Suppressor macrophage treated with lipopolysaccharide for 4 hours (primary cell): Measurements from ENCODE around the gene CTBP1.
"Not testable (repeated sequence)": the region's sequence is repeated elsewhere in the genome, so short reads cannot be mapped to it uniquely, and the experiment has no call there.

Experiments
- DNase-seq: peaks from one replicate; pipeline ENCODE4 v3.0.0-alpha.2; 2020

The CTBP1 gene

GRCh38 chr4:1248245-1249147 is at the start of gene CTBP1:
Gene CTBP1, minus strand, starts transcription at chr4:1249130. Its CDS starts 7,799 bp downstream, at chr4:1241331.
- DNase-seq = peak; percentile 95

GRCh38 chr4:1298461-1298860 is 49.5 kb upstream of the CTBP1 start:
- no peak for DNase-seq

GRCh38 chr4:1297456-1298325 is 48.8 kb upstream of the CTBP1 start:
- no peak for DNase-seq

DNA sequence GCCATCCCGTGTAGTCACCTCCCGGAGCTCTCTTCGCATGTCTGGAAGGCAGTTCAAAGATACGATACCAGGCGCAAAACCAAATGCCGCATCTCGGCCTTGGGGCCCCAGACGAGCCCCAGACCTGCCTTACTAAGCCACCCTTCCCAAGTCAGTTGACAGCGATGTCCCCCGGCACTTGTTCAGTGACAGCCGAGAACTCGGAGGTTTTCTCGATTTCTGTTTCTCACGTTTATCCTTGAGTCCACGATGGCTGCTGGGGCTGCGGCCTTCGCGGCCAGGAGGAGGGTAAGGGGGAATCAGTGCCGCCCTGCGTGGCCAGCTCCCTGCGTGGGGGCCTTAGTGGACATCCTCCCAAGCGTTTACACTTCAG is 48.1 kb upstream of the CTBP1 start:
- no peak for DNase-seq

DNA sequence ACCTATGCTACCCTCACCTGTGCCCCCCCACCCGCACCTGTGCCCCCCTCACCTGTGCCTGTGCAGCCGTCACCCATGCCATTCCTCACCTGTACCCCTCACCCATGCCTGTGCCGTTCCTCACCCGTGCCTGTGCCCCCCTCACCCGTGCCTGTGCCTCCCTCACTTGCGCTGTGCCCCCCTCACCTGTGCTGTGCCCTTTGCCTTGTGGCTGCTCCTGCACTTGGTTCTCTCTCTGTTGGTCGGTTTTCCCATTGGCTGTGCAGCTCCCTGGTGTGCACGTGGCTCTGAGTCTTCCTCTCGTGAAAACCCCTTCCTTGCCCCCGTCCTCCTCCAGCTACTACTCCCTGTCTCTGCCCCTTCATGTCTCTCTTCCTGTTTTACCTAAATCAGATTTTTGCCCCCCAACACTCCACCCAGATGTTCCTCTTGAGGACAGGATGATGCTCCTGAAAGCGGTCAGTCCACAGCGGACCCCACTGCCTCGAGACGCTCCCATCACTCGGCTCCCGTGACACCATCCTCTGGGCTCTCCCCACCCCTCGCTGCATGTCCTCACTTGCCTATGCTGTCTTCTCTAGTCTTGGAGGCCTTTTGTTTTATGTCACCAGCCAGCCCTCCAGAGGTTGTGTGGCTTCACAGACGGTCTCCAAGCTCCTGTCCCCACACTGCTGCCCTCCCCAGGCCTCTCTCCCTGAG is 47.5 kb upstream of the CTBP1 start:
- DNase-seq = no peak

DNA sequence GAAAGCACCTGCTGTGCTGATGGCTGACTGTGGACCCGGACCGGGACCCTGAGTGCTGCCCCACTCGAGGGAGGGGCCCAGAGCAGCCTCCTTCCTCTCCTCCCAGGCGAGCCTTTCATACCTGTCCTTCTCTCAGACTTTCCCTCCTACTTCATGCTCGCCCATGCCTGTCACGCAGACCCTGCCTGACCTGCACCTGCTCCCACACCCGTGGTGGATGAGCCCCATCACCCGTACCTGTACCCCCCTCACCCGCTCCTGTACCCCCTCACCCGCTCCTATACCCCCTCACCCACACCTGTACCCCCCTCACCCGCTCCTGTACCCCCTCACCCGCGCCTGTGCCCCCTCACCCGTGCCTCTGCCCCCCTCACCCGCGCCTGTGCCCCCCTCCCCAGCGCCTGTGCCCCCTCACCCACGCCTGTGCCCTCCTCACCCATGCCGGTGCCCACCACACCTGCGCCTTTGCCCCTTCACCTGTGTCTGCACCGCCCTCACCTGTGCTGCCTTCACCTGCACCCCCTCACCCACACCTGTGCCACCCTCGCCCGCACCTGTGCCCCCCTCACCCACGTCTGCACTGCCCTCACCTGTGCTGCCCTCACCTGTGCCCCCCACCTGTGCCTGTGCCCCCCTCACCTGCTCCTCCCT is 46.6 kb upstream of the CTBP1 start:
- DNase-seq = no peak

- no peak for DNase-seq
Observed at GRCh38 chr4:1294891-1295290, 46.0 kb upstream of the CTBP1 start.

- DNase-seq = no peak
Observed at GRCh38 chr4:1294424-1294823, 45.5 kb upstream of the CTBP1 start.

GRCh38 chr4:1293991-1294390 is 45.1 kb upstream of the CTBP1 start:
- DNase-seq = no peak

- DNase-seq = no peak
Observed at GRCh38 chr4:1293531-1293941, 44.6 kb upstream of the CTBP1 start.

- not testable (repeated sequence) for DNase-seq
Observed at GRCh38 chr4:1292703-1293011, 43.7 kb upstream of the CTBP1 start.

GRCh38 chr4:1291996-1292702 is 43.2 kb upstream of the CTBP1 start:
- no peak for DNase-seq

DNA sequence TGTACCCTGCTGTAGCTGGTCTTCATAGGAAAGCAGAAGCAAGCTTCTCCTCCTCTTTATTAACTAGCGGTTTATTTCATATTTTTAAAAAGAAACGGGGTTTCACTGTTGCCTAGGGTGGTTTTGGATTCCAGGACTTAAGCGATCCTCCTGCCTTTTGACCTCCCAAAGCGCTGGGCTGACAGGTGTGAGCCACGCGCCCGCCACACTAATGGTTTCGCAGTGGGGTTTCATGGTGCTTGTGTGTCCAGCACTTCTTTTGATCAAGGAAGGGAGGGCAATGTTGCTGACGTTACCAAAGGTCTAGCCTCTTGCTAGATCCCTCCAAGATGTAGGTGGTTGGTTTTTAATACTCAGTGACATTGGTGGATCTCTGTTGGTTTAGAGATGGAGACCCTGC is 42.2 kb upstream of the CTBP1 start:
- no peak for DNase-seq

DNA sequence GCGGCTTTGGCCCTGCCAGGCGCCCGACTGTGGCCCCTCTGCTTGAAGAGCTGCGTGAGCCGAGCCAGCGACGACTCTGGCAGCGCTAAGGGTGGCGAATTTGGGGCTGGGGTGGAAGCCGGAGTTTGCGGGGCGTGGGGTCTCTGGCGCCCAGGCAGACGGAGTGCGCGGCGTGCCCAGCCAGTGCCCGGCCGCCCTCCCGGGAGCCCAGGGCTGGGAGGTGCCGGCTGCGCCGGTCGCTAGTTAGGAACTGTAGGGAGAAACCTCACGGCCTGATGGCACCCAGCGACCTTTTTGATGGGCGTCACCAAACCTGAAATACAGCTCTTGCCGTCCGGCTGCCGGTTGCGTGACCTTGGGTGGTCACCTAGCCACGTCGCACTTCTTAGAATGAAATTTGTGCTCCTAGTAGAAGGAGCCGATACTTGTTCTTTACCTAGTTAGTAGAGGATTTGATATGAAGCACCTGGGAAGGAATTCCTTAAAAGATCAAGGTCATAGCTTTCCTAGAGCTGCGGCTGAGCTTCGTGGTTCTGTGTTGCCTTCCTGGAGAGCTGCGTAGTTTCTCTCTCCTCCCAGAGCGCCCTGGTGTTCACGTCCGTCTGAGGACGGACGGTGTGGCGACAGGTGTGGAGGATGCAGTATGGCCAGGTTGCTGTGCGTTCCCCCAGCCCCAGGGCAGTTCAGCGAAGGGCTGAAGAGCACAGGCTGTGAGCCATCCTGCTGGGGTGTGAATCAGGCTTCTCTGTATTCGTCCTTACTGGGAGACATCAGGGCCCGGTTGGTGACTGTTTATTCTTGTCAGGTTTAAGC is 41.4 kb upstream of the CTBP1 start:
- DNase-seq = peak; percentile 19

DNA sequence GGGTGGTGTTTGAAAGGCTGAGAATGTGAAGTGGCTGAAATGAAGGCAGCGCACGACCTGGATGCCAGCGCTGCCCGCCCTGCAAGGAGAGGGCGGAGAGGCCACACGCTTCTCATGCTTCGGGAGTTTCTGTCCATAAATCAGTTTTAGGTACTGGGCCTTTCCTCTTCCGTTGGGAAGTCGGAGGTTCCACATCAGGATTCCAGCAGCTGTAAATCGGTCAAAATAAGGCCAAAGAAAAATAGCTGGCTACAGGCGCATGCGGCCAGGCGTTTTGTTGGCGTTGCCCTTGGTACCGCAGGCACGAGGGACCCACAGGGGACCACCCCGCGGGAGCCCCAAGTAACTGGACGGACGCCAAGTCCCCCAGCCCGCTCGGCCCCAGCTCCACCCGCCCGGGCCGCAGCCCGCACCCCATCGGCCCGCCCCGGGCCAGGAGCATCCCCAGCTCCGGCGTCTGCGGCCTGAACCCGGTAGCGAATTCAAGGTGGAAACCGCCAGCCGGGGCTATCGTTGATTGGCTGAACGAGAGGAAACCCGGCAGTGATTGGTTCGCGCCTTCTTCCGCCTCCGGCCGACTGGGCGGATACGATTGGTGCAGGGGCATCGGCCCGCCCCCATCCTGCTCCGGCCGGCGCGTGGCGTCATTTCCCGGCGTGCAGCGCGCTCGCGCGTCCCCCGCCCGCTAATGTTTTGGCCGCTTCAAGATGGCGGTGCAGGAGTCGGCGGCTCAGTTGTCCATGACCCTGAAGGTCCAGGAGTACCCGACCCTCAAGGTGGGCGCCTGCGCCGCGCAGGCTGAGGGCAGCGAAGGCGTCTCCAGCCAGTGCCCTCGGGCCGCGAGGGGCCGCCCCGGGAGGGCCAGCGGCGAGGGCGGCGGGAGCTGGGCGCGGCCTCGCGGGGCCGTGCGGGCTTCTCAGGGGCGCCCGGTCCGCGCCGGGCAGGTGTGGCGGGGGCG is 40.6 kb upstream of the CTBP1 start, which contains the start of gene MAEA:
TSS of gene MAEA (plus strand) at position 685 of the 958 bp plus-strand sequence. CDS start at position 708, 23 bp downstream.
- DNase-seq = peak; percentile 98

GRCh38 chr4:1288786-1289185 is 39.9 kb upstream of the CTBP1 start:
- no peak for DNase-seq

DNA sequence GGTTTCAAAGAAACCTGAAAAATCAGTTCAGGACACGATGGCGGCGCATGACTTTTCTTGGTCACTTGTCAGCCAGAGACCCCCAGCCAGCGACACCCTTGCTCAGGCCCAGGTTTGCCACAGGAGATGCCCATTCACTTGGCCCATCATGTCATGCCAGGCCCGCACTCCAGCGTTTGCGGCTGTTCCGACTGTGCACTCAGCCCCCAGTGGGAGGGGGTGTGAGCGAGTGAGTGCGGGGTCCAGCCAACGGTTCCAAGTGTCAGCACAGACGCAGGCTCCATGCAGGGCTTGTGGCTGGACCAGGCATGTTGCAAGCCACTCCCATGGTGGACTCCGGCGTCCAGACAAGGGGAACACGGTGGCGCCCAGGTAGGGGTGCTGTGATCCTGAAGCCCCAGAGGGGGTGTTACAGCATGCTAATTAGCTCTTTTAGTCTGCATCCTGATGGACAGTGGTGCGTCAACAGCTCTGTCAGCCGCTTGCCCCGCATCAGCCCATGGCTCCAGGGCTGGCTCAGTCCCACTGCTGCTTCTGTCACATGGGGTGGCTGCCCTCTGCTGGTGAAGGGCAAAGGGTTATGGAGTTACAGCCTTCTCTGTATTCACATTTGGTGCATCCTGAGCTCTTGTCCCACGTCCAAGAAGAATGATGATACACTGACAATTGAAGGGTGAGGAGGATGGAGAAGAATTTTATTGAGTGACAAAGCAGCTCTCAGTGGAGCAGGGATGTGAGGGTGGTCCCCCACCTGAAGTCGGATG is 37.0 kb upstream of the CTBP1 start:
- peak; percentile 48 for DNase-seq

DNA sequence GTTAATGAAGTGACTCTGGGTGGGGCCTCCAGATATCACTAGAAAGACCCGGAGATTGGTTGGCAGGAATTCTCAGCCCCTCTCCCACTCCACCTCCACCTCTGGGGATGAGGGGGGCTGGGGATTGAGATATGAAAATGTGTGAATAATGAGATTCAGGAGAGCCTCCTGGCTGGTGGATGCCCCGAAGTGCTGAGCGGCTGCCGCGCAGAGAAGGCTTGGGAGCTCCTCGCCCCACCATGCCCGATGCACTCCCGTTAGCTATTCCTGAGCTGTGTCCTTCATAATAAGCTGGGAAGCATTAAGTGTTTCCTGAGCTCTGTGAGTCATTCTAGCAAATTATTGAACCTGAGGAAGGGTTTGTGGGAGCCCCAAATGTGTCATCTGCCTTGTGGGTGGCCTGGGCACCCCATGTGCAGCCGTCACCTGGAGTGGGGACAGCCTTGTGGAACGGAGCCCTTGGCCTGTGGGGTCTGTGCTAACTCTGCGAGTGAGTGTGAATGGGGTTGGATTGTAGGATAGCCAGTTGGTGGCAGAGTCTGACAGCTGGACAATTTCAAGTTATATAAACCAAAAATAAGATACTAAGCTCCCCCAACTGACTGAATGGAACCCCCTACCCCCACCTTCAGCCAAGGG is 36.3 kb upstream of the CTBP1 start:
- no peak for DNase-seq

DNA sequence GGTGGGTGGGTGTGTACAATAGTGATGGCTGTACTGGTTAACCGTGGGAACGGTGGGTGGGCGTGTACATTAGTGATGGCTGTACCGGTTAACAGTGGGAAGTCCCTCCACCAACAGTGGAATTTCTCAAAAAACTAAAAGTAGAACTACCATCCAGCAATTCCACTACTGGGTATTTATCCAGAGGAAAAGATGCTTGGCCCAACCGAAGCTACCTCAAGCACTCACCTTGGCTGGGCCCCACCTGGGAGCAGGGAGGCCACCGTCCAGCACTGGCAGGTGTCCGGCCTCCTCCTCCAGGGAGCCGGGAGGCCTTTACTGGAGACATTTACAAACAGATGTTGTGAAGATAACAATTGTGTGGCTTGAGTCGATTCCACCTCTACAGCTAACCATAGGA is 34.8 kb upstream of the CTBP1 start:
- no peak for DNase-seq
